K562 (cell line): Measurements from ENCODE around the gene BEST3.

Experiments used
- CREBBP ChIP-seq: IDR thresholded peaks from one replicate; pipeline ENCODE4 v1.6.1; 2012; ENCODE audit warnings: low read depth, mild to moderate bottlenecking, control low read depth, inconsistent platforms, low read length
- MYNN ChIP-seq, 2 experiments: sonication (generic); formaldehyde crosslinking in 1 of 2; IDR thresholded peaks; 2 replicates each; pipeline versions ENCODE4 v1.5.0 to v1.6.1; 2016 to 2020; ENCODE audit warnings: antibody characterized with exemption in 1 of 2, missing genetic modification reagents in 1 of 2
- NR1H2 ChIP-seq: sonication (generic); formaldehyde crosslinking; IDR thresholded peaks from 2 replicates; pipeline ENCODE4 v1.4.0; 2020; ENCODE audit warnings: mild to moderate bottlenecking, missing genetic modification reagents
- TF ChIP-seq, protein P1 (sequence below), 3 experiments: IDR thresholded peaks in 2 of 3; conservative IDR thresholded peaks in 1 of 3; 2 replicates each; pipeline ENCODE4 v1.5.1; 2011 to 2012; ENCODE audit warnings: low read length in 3 of 3, mild to moderate bottlenecking in 3 of 3, control low read depth in 2 of 3, improper control_type of control experiment in 1 of 3, inconsistent platforms in 1 of 3, low read depth in 1 of 3, mixed read lengths in 1 of 3, moderate library complexity in 1 of 3; ENCODE audit not compliant: insufficient read depth in 2 of 3

DNA sequence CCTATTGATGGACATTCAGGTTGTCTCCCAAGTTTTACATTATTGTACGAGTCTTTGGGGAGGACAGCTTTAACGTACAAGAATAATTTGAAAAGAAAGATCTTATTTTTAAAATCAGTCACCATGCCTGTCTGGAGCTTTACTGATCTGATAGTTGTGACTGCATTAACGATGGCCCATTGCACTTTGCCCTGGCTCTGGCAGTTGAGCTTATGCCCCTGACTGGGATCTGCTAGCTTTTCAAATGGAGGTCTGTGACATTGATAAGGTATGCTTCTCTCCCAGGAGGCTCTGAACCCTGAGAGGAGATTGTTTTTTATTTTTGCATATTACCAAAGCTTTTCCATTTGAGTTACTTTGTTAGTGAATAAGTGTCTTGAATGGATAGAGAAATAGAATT lies 21.6 kb upstream of the BEST3 start:
- TF ChIP-seq CREBBP (no peak), NR1H2 (CRISPR knock-in tag) (no peak), MYNN (IDR thresholded peaks at IDR 0.05) (no peak), MYNN (CRISPR knock-in tag; IDR thresholded peaks at IDR 0.05) (no peak)
- TF ChIP-seq, protein P1, sequence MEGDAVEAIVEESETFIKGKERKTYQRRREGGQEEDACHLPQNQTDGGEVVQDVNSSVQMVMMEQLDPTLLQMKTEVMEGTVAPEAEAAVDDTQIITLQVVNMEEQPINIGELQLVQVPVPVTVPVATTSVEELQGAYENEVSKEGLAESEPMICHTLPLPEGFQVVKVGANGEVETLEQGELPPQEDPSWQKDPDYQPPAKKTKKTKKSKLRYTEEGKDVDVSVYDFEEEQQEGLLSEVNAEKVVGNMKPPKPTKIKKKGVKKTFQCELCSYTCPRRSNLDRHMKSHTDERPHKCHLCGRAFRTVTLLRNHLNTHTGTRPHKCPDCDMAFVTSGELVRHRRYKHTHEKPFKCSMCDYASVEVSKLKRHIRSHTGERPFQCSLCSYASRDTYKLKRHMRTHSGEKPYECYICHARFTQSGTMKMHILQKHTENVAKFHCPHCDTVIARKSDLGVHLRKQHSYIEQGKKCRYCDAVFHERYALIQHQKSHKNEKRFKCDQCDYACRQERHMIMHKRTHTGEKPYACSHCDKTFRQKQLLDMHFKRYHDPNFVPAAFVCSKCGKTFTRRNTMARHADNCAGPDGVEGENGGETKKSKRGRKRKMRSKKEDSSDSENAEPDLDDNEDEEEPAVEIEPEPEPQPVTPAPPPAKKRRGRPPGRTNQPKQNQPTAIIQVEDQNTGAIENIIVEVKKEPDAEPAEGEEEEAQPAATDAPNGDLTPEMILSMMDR (IDR thresholded peaks at IDR 0.05 in 2 of 3, conservative IDR thresholded peaks at IDR 0.05 in 1 of 3; ENCODE audit: insufficient read depth in 2 of 3, low read depth in 1 of 3, low read length in 3 of 3): no peak
